ENCODE measurements around the gene SART3. TPM values are rescaled to one million over a fixed set of nuclear protein-coding genes. Genes with fewer than 3 reads are reported as not detected.

The SART3 gene
- total RNA-seq, 3 donors from 2014 or later (not counting 1 experiment from before 2014, with no cell fraction given): 76.5 to 107 (median 78.3) TPM

GRCh38 chr12:108608616-108609015, 47.6 kb upstream of the SART3 start:
- Histone ChIP-seq H3K4me3 (ENCODE audit: low read length) (no peak overlapping the region), H3K4me1 (ENCODE audit: control insufficient read depth, insufficient read depth, low read length) (peaks cover 5% of the 10 kb centered on the region), H3K9me3 (ENCODE audit: control insufficient read depth, insufficient read depth, low read length) (no peaks in the 10 kb centered on the region), H3K27me3 (ENCODE audit: control insufficient read depth, insufficient read depth, low read length) (no peaks in the 10 kb centered on the region), H3K36me3 (ENCODE audit: control insufficient read depth, insufficient read depth, low read length) (no peaks in the 10 kb centered on the region), H3K27ac (ENCODE audit: low read length) (no peak overlapping the region)
- Mint-ChIP-seq H3K36me3 (no peaks in the 10 kb centered on the region), H3K4me1 (peaks cover 8 to 12% of the 10 kb centered on the region in 2 donors), H3K4me3 (no peak overlapping the region), H3K27me3 (ENCODE audit: low read depth in 2 of 2) (peaks cover 6 to 10% of the 10 kb centered on the region in 2 donors), H3K27ac (no peak overlapping the region), H3K9me3 (no peaks in the 10 kb centered on the region)
- TF ChIP-seq CTCF (IDR thresholded peaks at IDR 0.05): no peak
- ATAC-seq (no peak), DNase-seq (no peak)
- WGBS (ENCODE audit: insufficient coverage): 91% methylated on average over 5 of the region's 5 CpGs
- intact Hi-C loops (cut with micrococcal nuclease): no loop called here

DNA sequence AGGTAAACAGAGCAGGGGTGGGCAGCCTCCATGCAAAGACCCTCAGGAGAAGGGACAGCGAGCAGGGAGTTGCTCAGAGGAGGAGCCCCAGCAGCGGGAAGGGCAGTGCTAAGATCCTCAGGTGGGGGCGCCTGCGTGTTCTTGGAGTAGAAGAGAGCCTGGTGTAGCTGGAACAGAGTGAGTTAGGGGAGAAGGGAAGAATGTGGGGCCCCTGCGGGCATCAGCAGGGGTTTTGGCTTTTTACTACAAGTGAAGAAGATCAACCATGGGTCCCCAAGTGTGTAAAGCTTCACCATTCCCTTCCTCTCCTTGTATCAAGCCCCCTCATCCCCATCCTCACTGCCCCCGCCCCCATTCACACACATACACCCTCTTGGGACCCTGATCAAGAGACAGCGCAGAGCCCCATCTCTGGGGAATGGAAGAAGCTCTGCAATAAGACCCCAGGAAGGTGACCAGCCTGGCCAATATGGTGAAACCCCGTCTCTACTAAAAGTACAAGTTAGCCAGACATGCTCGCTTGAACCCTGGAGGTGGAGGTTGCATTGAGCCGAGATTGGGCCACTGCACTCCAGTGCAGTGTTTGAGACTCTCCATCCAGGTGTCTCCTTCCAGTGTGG, 47.1 kb upstream of the SART3 start:
- 84% methylated on average over 10 of the region's 10 CpGs for WGBS (ENCODE audit: insufficient coverage)
- Histone ChIP-seq H3K4me1 (ENCODE audit: control insufficient read depth, insufficient read depth, low read length) (peaks cover 5% of the 10 kb centered on the region), H3K27ac (ENCODE audit: low read length) (no peak overlapping the region), H3K27me3 (ENCODE audit: control insufficient read depth, insufficient read depth, low read length) (no peaks in the 10 kb centered on the region), H3K36me3 (ENCODE audit: control insufficient read depth, insufficient read depth, low read length) (no peaks in the 10 kb centered on the region), H3K9me3 (ENCODE audit: control insufficient read depth, insufficient read depth, low read length) (no peaks in the 10 kb centered on the region), H3K4me3 (ENCODE audit: low read length) (no peak overlapping the region)
- no peak for TF ChIP-seq CTCF (IDR thresholded peaks at IDR 0.05)
- Mint-ChIP-seq H3K27ac (no peak overlapping the region), H3K27me3 (ENCODE audit: low read depth in 2 of 2) (peaks cover 6 to 10% of the 10 kb centered on the region in 2 donors), H3K4me1 (peaks cover 8 to 12% of the 10 kb centered on the region in 2 donors), H3K36me3 (no peaks in the 10 kb centered on the region), H3K9me3 (no peaks in the 10 kb centered on the region), H3K4me3 (no peak overlapping the region)
- intact Hi-C loops (cut with micrococcal nuclease): no loop called here
- DNase-seq (no peak), ATAC-seq (no peak)

DNA sequence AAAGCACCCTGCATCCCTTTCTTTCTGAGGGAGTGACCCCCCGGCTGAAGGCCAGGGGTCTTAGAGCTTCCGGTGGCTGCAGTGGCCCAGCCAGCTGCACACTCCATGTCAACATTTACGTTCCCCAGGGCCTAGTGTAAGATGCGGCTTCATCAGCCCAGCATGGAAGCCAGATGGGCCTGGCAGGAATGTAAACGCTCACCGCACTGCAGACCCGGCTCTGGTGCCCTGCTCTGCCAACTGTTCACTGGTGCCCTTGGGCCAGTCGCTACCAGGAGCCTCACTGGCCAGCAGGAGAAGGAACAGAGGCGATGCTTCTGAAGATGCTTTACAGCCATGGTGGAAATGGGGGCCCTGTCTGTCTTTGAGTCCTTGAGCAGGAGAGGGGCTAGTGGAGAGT, 45.5 kb upstream of the SART3 start:
- no peak for DNase-seq
- 95% methylated on average over 9 of the region's 9 CpGs for WGBS (ENCODE audit: insufficient coverage)
- Mint-ChIP-seq H3K27me3 (ENCODE audit: low read depth in 2 of 2) (peaks cover 6 to 10% of the 10 kb centered on the region in 2 donors), H3K36me3 (no peaks in the 10 kb centered on the region), H3K4me1 (peaks cover 0 to 5% of the 10 kb centered on the region in 2 donors), H3K27ac (peak overlapping the region in 1 of 2 donors; percentile 61), H3K9me3 (no peaks in the 10 kb centered on the region), H3K4me3 (no peak overlapping the region)
- ATAC-seq: no peak
- Histone ChIP-seq H3K27me3 (ENCODE audit: control insufficient read depth, insufficient read depth, low read length) (no peaks in the 10 kb centered on the region), H3K27ac (ENCODE audit: low read length) (no peak overlapping the region), H3K4me1 (ENCODE audit: control insufficient read depth, insufficient read depth, low read length) (no peaks in the 10 kb centered on the region), H3K36me3 (ENCODE audit: control insufficient read depth, insufficient read depth, low read length) (no peaks in the 10 kb centered on the region), H3K9me3 (ENCODE audit: control insufficient read depth, insufficient read depth, low read length) (no peaks in the 10 kb centered on the region), H3K4me3 (ENCODE audit: low read length) (no peak overlapping the region)
- intact Hi-C loops (cut with micrococcal nuclease): no loop called here
- TF ChIP-seq CTCF (IDR thresholded peaks at IDR 0.05): no peak
